ENCODE results near the gene MOGAT1. TPM values are rescaled to one million over a fixed set of nuclear protein-coding genes. Genes with fewer than 3 reads are reported as not detected.

MOGAT1 gene
- total and polyA plus RNA-seq, 2 of the 8 experiments (the other 6 are each of a cell fraction or from before 2014, with no cell fraction given), result 0.11 to 0.67 TPM

- Histone ChIP-seq H3K9me3 (ENCODE audit: insufficient read depth in 2 of 2, low read depth in 1 of 2, low read length in 1 of 2) (no peaks in the 10 kb centered on the region), H3K14ac (ENCODE audit: insufficient read length) (no peak overlapping the region), H2BK15ac (ENCODE audit: low read length) (no peak overlapping the region), H3K9ac (replicated peaks in 1 of 4; ENCODE audit: extremely low read depth in 1 of 4, low read depth in 3 of 4, low read length in 3 of 4) (no peak overlapping the region), H2BK120ac (replicated peaks; ENCODE audit: low read depth, low read length) (no peak overlapping the region), H3K18ac (ENCODE audit: extremely low read depth, low read length) (no peak overlapping the region), H3K23me2 (ENCODE audit: low read depth, low read length) (no peaks in the 10 kb centered on the region), H3K27me3 (replicated peaks in 1 of 4; ENCODE audit: control insufficient read depth in 3 of 4, extremely low read depth in 1 of 4, insufficient read depth in 3 of 4, low read length in 3 of 4) (no peaks in the 10 kb centered on the region), H4K8ac (ENCODE audit: extremely low read depth, insufficient read depth, low read length) (no peak overlapping the region), H3K36me3 (ENCODE audit: control insufficient read depth in 2 of 4, insufficient read depth in 4 of 4, low read length in 3 of 4) (no peaks in the 10 kb centered on the region), H2BK5ac (ENCODE audit: low read depth, low read length) (no peak overlapping the region), H3K79me1 (ENCODE audit: low read depth, low read length) (no peaks in the 10 kb centered on the region), H3K4me1 (replicated peaks in 1 of 4; ENCODE audit: control insufficient read depth in 3 of 4, insufficient read depth in 4 of 4, low read length in 3 of 4) (peaks cover 0 to 5% (median 0%) of the 10 kb centered on the region in 4 experiments; a peak in 3 of 7 replicates), H3K79me2 (ENCODE audit: control insufficient read depth in 1 of 2, insufficient read depth in 2 of 2, low read length in 2 of 2) (no peaks in the 10 kb centered on the region), H4K91ac (replicated peaks; ENCODE audit: insufficient read length, low read length) (no peak overlapping the region), H2BK20ac (ENCODE audit: low read length) (no peak overlapping the region), H3K56ac (replicated peaks; ENCODE audit: insufficient read length, low read depth, low read length) (no peak overlapping the region), H2AK5ac (ENCODE audit: low read depth, low read length) (no peak overlapping the region), H2BK12ac (ENCODE audit: low read depth, low read length) (no peak overlapping the region), H3K27ac (ENCODE audit: low read depth, low read length) (no peak overlapping the region), H4K5ac (ENCODE audit: insufficient read length, low read depth, low read length) (no peak overlapping the region), H3K4ac (replicated peaks; ENCODE audit: insufficient read length, low read depth, low read length) (no peak overlapping the region), H2AFZ (ENCODE audit: low read length) (no peak overlapping the region), H3K4me3 (ENCODE audit: extremely low read depth in 1 of 4, insufficient read depth in 2 of 4, low read depth in 3 of 4, low read length in 4 of 4) (no peak overlapping the region), H3K4me2 (ENCODE audit: insufficient read depth in 1 of 2, low read depth in 2 of 2, low read length in 2 of 2) (no peak overlapping the region), H4K20me1 (replicated peaks in 1 of 2; ENCODE audit: control insufficient read depth in 1 of 2, insufficient read depth in 2 of 2, low read length in 2 of 2) (no peaks in the 10 kb centered on the region), H3K23ac (ENCODE audit: insufficient read length) (no peak overlapping the region)
- FAIRE-seq (no peak), DNase-seq (ENCODE audit: low read depth in 1 of 2, low spot score in 2 of 2) (no peak)
- ChIA-PET CTCF (ENCODE audit: partially characterized antibody) (interaction anchor here (1.2 kb wide), 1 partner anchor 102 kb away, joined by 4 read pairs; no protein-coding TSS in a partner anchor), POLR2A (ENCODE audit: partially characterized antibody) (no interaction called here)
- WGBS, 2 experiments (ENCODE audit: extremely low coverage in 1 of 2, insufficient coverage in 1 of 2, insufficient read length in 1 of 2, insufficient replicate concordance in 2 of 2, low coverage in 1 of 2, low lambda C conversion rate in 2 of 2, missing lambda C conversion rate in 1 of 2), result 88% methylated on average over 2 of the region's 2 CpGs; no CpG with 5 or more reads in 1 of the 2 experiments
- no peak for TF ChIP-seq RXRA (IDR thresholded peaks at IDR 0.05; ENCODE audit: insufficient read depth, low read depth, low read length)
- no peak for TF ChIP-seq USF2 (IDR thresholded peaks at IDR 0.05; ENCODE audit: low read length)
- TF ChIP-seq RAD21 (IDR thresholded peaks at IDR 0.05 in 1 of 2, conservative IDR thresholded peaks at IDR 0.05 in 1 of 2; ENCODE audit: low read depth in 2 of 2, low read length in 2 of 2), result no peak
- TF ChIP-seq ATF3 (IDR thresholded peaks at IDR 0.05; ENCODE audit: insufficient read depth, low read depth, low read length), result no peak
- TF ChIP-seq ZNF274 (IDR thresholded peaks at IDR 0.05; ENCODE audit: borderline replicate concordance, extremely low read depth, low read length), result no peak
- no peak for TF ChIP-seq CEBPB (IDR thresholded peaks at IDR 0.05; ENCODE audit: low read depth, low read length)
- no peak for TF ChIP-seq SUZ12 (IDR thresholded peaks at IDR 0.05; ENCODE audit: low read length)
- TF ChIP-seq TBP (IDR thresholded peaks at IDR 0.05; ENCODE audit: low read depth, low read length), result no peak
- no peak for TF ChIP-seq EZH2 (IDR thresholded peaks at IDR 0.05; ENCODE audit: low read depth, low read length, severe bottlenecking)
- no peak for TF ChIP-seq CBX5 (IDR thresholded peaks at IDR 0.05; ENCODE audit: low read depth, low read length)
- no peak for TF ChIP-seq CHD2 (IDR thresholded peaks at IDR 0.05; ENCODE audit: low read length)
- no peak for TF ChIP-seq SP4 (IDR thresholded peaks at IDR 0.05; ENCODE audit: low read length)
- no peak for TF ChIP-seq CBX8 (IDR thresholded peaks at IDR 0.05; ENCODE audit: borderline replicate concordance, low read depth, low read length)
Observed at GRCh38 chr2:222736301-222736700, 64.8 kb downstream of the MOGAT1 start.
